GOT3 (cell line): ENCODE measurements around the gene CDC45.

Source experiments
- DNase-seq: peaks from one replicate; lab custom pipeline; 2025; ENCODE audit warnings: mixed read lengths; lab: John Stamatoyannopoulos, UW

CDC45 gene

GRCh38 chr22:19496324-19496630, 16.6 kb downstream of the CDC45 start:
- no peak for DNase-seq

- no peak for DNase-seq
Measured at GRCh38 chr22:19497245-19497644, 17.5 kb downstream of the CDC45 start.

GRCh38 chr22:19498154-19498865, 18.6 kb downstream of the CDC45 start:
- DNase-seq = no peak

GRCh38 chr22:19498866-19499190, 19.1 kb downstream of the CDC45 start:
- no peak for DNase-seq

- DNase-seq = no peak
Measured at GRCh38 chr22:19499236-19499879, 19.6 kb downstream of the CDC45 start.

GRCh38 chr22:19499880-19500242, 20.1 kb downstream of the CDC45 start:
- no peak for DNase-seq

GRCh38 chr22:19501897-19502447, 22.3 kb downstream of the CDC45 start:
- DNase-seq = no peak

- no peak for DNase-seq
Measured at GRCh38 chr22:19503367-19503766, 23.6 kb downstream of the CDC45 start.

- no peak for DNase-seq
Measured at GRCh38 chr22:19503869-19504268, 24.1 kb downstream of the CDC45 start.

- no peak for DNase-seq
Measured at GRCh38 chr22:19504900-19505734, 25.4 kb downstream of the CDC45 start.

- DNase-seq = no peak
Measured at GRCh38 chr22:19505735-19506126, 26.0 kb downstream of the CDC45 start.

- no peak for DNase-seq
Measured at GRCh38 chr22:19506212-19506611, 26.5 kb downstream of the CDC45 start.

GRCh38 chr22:19507534-19507861, 27.8 kb downstream of the CDC45 start:
- no peak for DNase-seq

GRCh38 chr22:19508024-19508776, 28.5 kb downstream of the CDC45 start:
- no peak for DNase-seq

GRCh38 chr22:19509191-19509590, 29.5 kb downstream of the CDC45 start:
- DNase-seq = no peak

- no peak for DNase-seq
Measured at GRCh38 chr22:19509923-19510322, 30.2 kb downstream of the CDC45 start.

- DNase-seq = no peak
Measured at GRCh38 chr22:19510919-19511341, 31.2 kb downstream of the CDC45 start.

GRCh38 chr22:19513823-19514222, 34.1 kb downstream of the CDC45 start:
- DNase-seq = no peak

GRCh38 chr22:19514831-19515565, 35.3 kb downstream of the CDC45 start:
- no peak for DNase-seq

- no peak for DNase-seq
Measured at GRCh38 chr22:19515654-19516377, 36.1 kb downstream of the CDC45 start.
